GM12874 (cell line): Measurements from ENCODE around the gene FREY1.

Experiments used
- CTCF ChIP-seq: IDR thresholded peaks from 2 replicates; pipeline ENCODE4 v1.5.1; 2011; ENCODE audit warnings: low read depth, mild to moderate bottlenecking, control low read depth, low read length, moderate library complexity; ENCODE audit not compliant: insufficient read depth

FREY1 gene

GRCh38 chr11:45927684-45928413 lies 20.8 kb upstream of the FREY1 start:
- TF ChIP-seq CTCF, result no peak

- no peak for TF ChIP-seq CTCF
Measured at GRCh38 chr11:45927332-45927683, 20.2 kb upstream of the FREY1 start.

GRCh38 chr11:45926536-45927331 lies 19.7 kb upstream of the FREY1 start:
- no peak for TF ChIP-seq CTCF

- TF ChIP-seq CTCF, result no peak
Measured at GRCh38 chr11:45926001-45926401, 18.9 kb upstream of the FREY1 start.

- TF ChIP-seq CTCF, result no peak
Measured at GRCh38 chr11:45925550-45925949, 18.5 kb upstream of the FREY1 start.

- TF ChIP-seq CTCF, result no peak
Measured at GRCh38 chr11:45924927-45925326, 17.9 kb upstream of the FREY1 start.

- TF ChIP-seq CTCF, result no peak
Measured at GRCh38 chr11:45924036-45924915, 17.2 kb upstream of the FREY1 start.
